IMR-90 (cell line): ENCODE measurements around the gene FARSB. TPM values are rescaled to one million over a fixed set of nuclear protein-coding genes. Genes with fewer than 3 reads are reported as not detected.

Source experiments
- ATAC-seq: fragments of 200-7000 bp; cut with Tn5 transposase; 2 replicates; pipeline ENCODE4 v1.9.1; 2020; ENCODE audit warnings: low read depth, mild to moderate bottlenecking, moderate library complexity
- BruUV-seq: library from RNA; stranded (reverse); fragments of 400-500 nt; replicated peaks from 2 replicates; lab custom pipeline; 2021; lab: Mats Ljungman, UMichigan
- CTCF ChIA-PET: fragments of 300-600 bp; formaldehyde crosslinking; extraction: SDS; loops from one replicate; lab custom pipeline; 2021; ENCODE audit warnings: antibody characterized with exemption; lab: Yijun Ruan, JAX
- POLR2A ChIA-PET: fragments of 300-600 bp; sonication (Branson Sonifier 250); formaldehyde crosslinking; loops from one replicate; lab custom pipeline; 2022; ENCODE audit warnings: antibody characterized with exemption; ENCODE audit not compliant: unreplicated experiment; lab: Charles Lee
- DNase-seq: peaks from one replicate; pipeline ENCODE4 v3.0.0; 2013
- H2AFZ ChIP-seq: replicated peaks from 2 replicates; pipeline ENCODE3; 2013; ENCODE audit warnings: low read length, mild to moderate bottlenecking; ENCODE audit not compliant: poor library complexity
- H2AK5ac ChIP-seq: 2 replicates; pipeline ENCODE4 v1.6.1; 2013; ENCODE audit warnings: low read depth, low read length, inconsistent platforms
- H2AK9ac ChIP-seq: replicated peaks from 2 replicates; pipeline ENCODE3; 2013; ENCODE audit warnings: mild to moderate bottlenecking, low read depth, low read length, moderate library complexity; ENCODE audit not compliant: poor library complexity
- H2BK120ac ChIP-seq: 2 replicates; pipeline ENCODE4 v1.6.1; 2013; ENCODE audit warnings: low read depth, low read length, inconsistent platforms
- H2BK15ac ChIP-seq: 3 replicates; pipeline ENCODE4 v1.6.1; 2013; ENCODE audit warnings: low read depth, low read length, inconsistent platforms
- H2BK20ac ChIP-seq: 2 replicates; pipeline ENCODE4 v1.6.1; 2013; ENCODE audit warnings: low read depth, mild to moderate bottlenecking, inconsistent platforms, low read length, moderate library complexity
- H2BK5ac ChIP-seq: 2 replicates; pipeline ENCODE4 v1.6.1; 2013; ENCODE audit warnings: mild to moderate bottlenecking, low read depth, low read length, inconsistent platforms; ENCODE audit not compliant: poor library complexity, severe bottlenecking
- H3K14ac ChIP-seq: replicated peaks from 2 replicates; pipeline ENCODE4 v1.6.1; 2013; ENCODE audit warnings: low read depth, low read length, inconsistent platforms
- H3K18ac ChIP-seq: 2 replicates; pipeline ENCODE4 v1.6.1; 2013; ENCODE audit warnings: low read depth, low read length, control low read depth
- H3K23ac ChIP-seq: 2 replicates; pipeline ENCODE4 v1.6.1; 2013; ENCODE audit warnings: low read depth, low read length, inconsistent platforms
- H3K27ac ChIP-seq: 2 replicates; pipeline ENCODE4 v1.5.1; 2013; ENCODE audit warnings: mild to moderate bottlenecking, control low read depth, low read length; ENCODE audit not compliant: insufficient read depth
- H3K27me3 ChIP-seq: 2 replicates; pipeline ENCODE4 v1.6.1; 2013; ENCODE audit warnings: low read length; ENCODE audit not compliant: control insufficient read depth, insufficient read depth
- H3K36me3 ChIP-seq: 2 replicates; pipeline ENCODE4 v1.6.1; 2013; ENCODE audit warnings: low read length, mixed read lengths; ENCODE audit not compliant: control insufficient read depth, insufficient read depth
- H3K4ac ChIP-seq: 2 replicates; pipeline ENCODE4 v1.6.1; 2013; ENCODE audit warnings: low read depth, low read length, inconsistent platforms
- H3K4me1 ChIP-seq: 2 replicates; pipeline ENCODE4 v1.6.1; 2013; ENCODE audit warnings: low read length, mixed read lengths; ENCODE audit not compliant: control insufficient read depth, insufficient read depth
- H3K4me2 ChIP-seq: 2 replicates; pipeline ENCODE4 v1.6.1; 2013; ENCODE audit warnings: low read depth, mild to moderate bottlenecking, control low read depth, low read length, moderate library complexity
- H3K4me3 ChIP-seq: 2 replicates; pipeline ENCODE4 v1.5.1; 2013; ENCODE audit warnings: low read depth, mild to moderate bottlenecking, control low read depth, low read length, moderate library complexity; ENCODE audit not compliant: insufficient read depth
- H3K56ac ChIP-seq: 2 replicates; pipeline ENCODE4 v1.6.1; 2013; ENCODE audit warnings: low read length, inconsistent platforms; ENCODE audit not compliant: insufficient read depth; ENCODE audit errors: extremely low read depth
- H3K79me1 ChIP-seq, 2 experiments: 2 replicates each; pipeline ENCODE4 v1.6.1; 2013; ENCODE audit warnings: low read length in 2 of 2, inconsistent platforms in 1 of 2, low read depth in 1 of 2
- H3K9ac ChIP-seq: 2 replicates; pipeline ENCODE4 v1.6.1; 2013; ENCODE audit warnings: low read depth, low read length, control low read depth
- H3K9me1 ChIP-seq: 2 replicates; pipeline ENCODE4 v1.6.1; 2013; ENCODE audit warnings: low read length, inconsistent platforms; ENCODE audit not compliant: insufficient read depth
- H3K9me3 ChIP-seq: 2 replicates; pipeline ENCODE4 v1.6.1; 2013; ENCODE audit warnings: low read length; ENCODE audit not compliant: control insufficient read depth, insufficient read depth
- H4K20me1 ChIP-seq: 2 replicates; pipeline ENCODE4 v1.6.1; 2013; ENCODE audit warnings: low read length, inconsistent platforms; ENCODE audit not compliant: insufficient read depth
- H4K5ac ChIP-seq: 2 replicates; pipeline ENCODE4 v1.6.1; 2013; ENCODE audit warnings: mild to moderate bottlenecking, low read depth, low read length, control low read depth
- H4K8ac ChIP-seq, 2 experiments: 2 replicates each; pipeline ENCODE4 v1.6.1; 2013; ENCODE audit warnings: low read depth in 2 of 2, low read length in 2 of 2, control low read depth in 1 of 2, inconsistent platforms in 1 of 2
- H4K91ac ChIP-seq: 2 replicates; pipeline ENCODE4 v1.6.1; 2013; ENCODE audit warnings: low read depth, low read length, inconsistent platforms; ENCODE audit not compliant: insufficient read depth
- CHD1 ChIP-seq: IDR thresholded peaks from 2 replicates; pipeline ENCODE4 v1.6.1; 2012; ENCODE audit warnings: low read depth, low read length, improper control_type of control experiment
- MAFK ChIP-seq: IDR thresholded peaks from 2 replicates; pipeline ENCODE4 v1.6.1; 2012; ENCODE audit warnings: low read depth, low read length, improper control_type of control experiment
- whole genome bisulfite sequencing, 2 experiments: methylation state at CpG; one replicate each; pipeline versions ENCODE4 v1.1.5 to v1.1.7; 2013; ENCODE audit warnings: missing lambda C conversion rate in 2 of 2; ENCODE audit not compliant: insufficient read length in 1 of 2; ENCODE audit errors: extremely low coverage in 2 of 2; 5-methylcytosine and 5-hydroxymethylcytosine counted together
- dilution Hi-C: fragments of 300-500 bp; cut with HindIII; formaldehyde crosslinking; loops from one replicate; pipeline ENCODE4 v1.14.3; 2018; ENCODE audit warnings: low sequenced_read_pairs; ENCODE audit not compliant: unreplicated experiment
- in situ Hi-C: fragments of 300-500 bp; cut with MboI; formaldehyde crosslinking; loops from 3 replicates; pipeline ENCODE4 v1.14.3; 2019; ENCODE audit warnings: low sequenced_read_pairs, inconsistent platforms, mixed read lengths
- intact Hi-C: fragments of 100-400 bp; cut with micrococcal nuclease; formaldehyde crosslinking; loops from 2 replicates; pipeline ENCODE4 v1.10.0; 2022
- polyA plus RNA-seq, 3 experiments: library from polyadenylated mRNA; depleted of rRNA; stranded (reverse); fragments of >200 nt; gene quantifications; 2 replicates each; pipeline ENCODE4 v1.2.3, GENCODE V29; 2012; ENCODE audit warnings: low replicate concordance in 1 of 3
- total RNA-seq: library from RNA; depleted of rRNA; stranded (reverse); fragments of >200 nt; gene quantifications from 2 replicates; pipeline ENCODE4 v1.2.3, GENCODE V29; 2012

The FARSB gene
- total and polyA plus RNA-seq, 2 of the 4 experiments (the other 2 are of a cell fraction), result 21.1 to 32.5 TPM

DNA sequence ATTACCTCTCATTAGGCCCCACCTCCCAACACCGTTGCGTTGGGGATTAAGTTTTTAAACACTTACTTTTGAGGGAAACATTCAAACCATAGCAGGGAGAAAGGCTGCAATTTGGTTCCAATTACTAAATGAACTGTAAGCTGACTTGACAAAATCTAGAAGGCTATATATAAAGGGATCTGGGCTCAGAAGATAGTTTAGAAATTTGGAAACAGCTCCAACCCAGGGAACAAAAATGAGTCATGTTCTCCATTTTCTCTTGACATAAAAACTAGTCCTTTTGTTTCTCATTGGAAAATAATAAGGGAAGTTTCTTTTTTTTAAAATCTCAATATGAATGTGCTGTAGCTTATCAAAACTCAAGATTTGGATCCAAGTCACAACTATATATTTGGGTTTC, 33.0 kb upstream of the FARSB start:
- Histone ChIP-seq H4K5ac (no peak overlapping the region), H2AFZ (no peak overlapping the region), H3K4ac (no peak overlapping the region), H3K14ac (no peak overlapping the region), H3K4me1 (no peaks in the 10 kb centered on the region), H2AK5ac (no peak overlapping the region), H3K27me3 (no peaks in the 10 kb centered on the region; the same call in none of the 2 replicates), H3K9me1 (no peaks in the 10 kb centered on the region), H2AK9ac (no peak overlapping the region), H4K8ac (no peak overlapping the region), H3K9me3 (no peaks in the 10 kb centered on the region), H2BK5ac (no peak overlapping the region), H3K36me3 (no peaks in the 10 kb centered on the region), H2BK15ac (no peak overlapping the region), H3K4me3 (no peak overlapping the region), H4K20me1 (no peaks in the 10 kb centered on the region), H2BK120ac (no peak overlapping the region), H3K4me2 (no peak overlapping the region), H3K9ac (no peak overlapping the region), H3K56ac (no peak overlapping the region), H3K27ac (no peak overlapping the region), H3K23ac (no peak overlapping the region), H3K18ac (no peak overlapping the region), H3K79me1 (no peaks in the 10 kb centered on the region), H2BK20ac (no peak overlapping the region), H4K91ac (no peak overlapping the region)
- dilution Hi-C loops (no loop called here), intact Hi-C loops (no loop called here), in situ Hi-C loops (no loop called here)
- no CpG with 5 or more reads among the region's 2 CpGs for WGBS, 2 experiments
- POLR2A ChIA-PET, result no interaction called here
- no peak for TF ChIP-seq CHD1
- 0 out of 2 replicates have a peak, but pooled peaks have one; percentile 8 for TF ChIP-seq MAFK
- DNase-seq, result no peak
- CTCF ChIA-PET, result interaction anchor here (0.6 to 1.2 kb wide), 2 partner anchors 271 to 282 kb away, joined by 4 to 5 read pairs; no protein-coding TSS in a partner anchor
- BruUV-seq, result no TSS peak
- ATAC-seq, result no peak
